HG02642 (cell line): ENCODE results near the gene GDI2.

Source experiments
- ATAC-seq: cut with Tn5 transposase; IDR thresholded peaks from one replicate; pipeline ENCODE4 v1.9.1; 2021; ENCODE audit warnings: mild to moderate bottlenecking; ENCODE audit not compliant: unreplicated experiment, poor library complexity

GDI2 gene

GRCh38 chr10:5751601-5752253 lies 61.5 kb downstream of the GDI2 start:
- ATAC-seq = no peak

GRCh38 chr10:5748394-5748803 lies 64.8 kb downstream of the GDI2 start:
- no peak for ATAC-seq

GRCh38 chr10:5746197-5746596 lies 67.0 kb downstream of the GDI2 start:
- no peak for ATAC-seq

GRCh38 chr10:5744849-5745248 lies 68.4 kb downstream of the GDI2 start:
- no peak for ATAC-seq

- no peak for ATAC-seq
Observed at GRCh38 chr10:5743736-5744135, 69.5 kb downstream of the GDI2 start.

GRCh38 chr10:5742116-5742515 lies 71.1 kb downstream of the GDI2 start:
- ATAC-seq = no peak

GRCh38 chr10:5741276-5741675 lies 72.0 kb downstream of the GDI2 start:
- no peak for ATAC-seq

GRCh38 chr10:5738427-5738826 lies 74.8 kb downstream of the GDI2 start:
- ATAC-seq = no peak

- no peak for ATAC-seq
Observed at GRCh38 chr10:5737352-5737751, 75.9 kb downstream of the GDI2 start.

GRCh38 chr10:5736591-5736990 lies 76.6 kb downstream of the GDI2 start:
- no peak for ATAC-seq

GRCh38 chr10:5735119-5735518 lies 78.1 kb downstream of the GDI2 start:
- ATAC-seq = no peak

GRCh38 chr10:5732141-5732540 lies 81.1 kb downstream of the GDI2 start:
- no peak for ATAC-seq

GRCh38 chr10:5731559-5731958 lies 81.7 kb downstream of the GDI2 start:
- ATAC-seq = no peak

- ATAC-seq = no peak
Observed at GRCh38 chr10:5730766-5731165, 82.5 kb downstream of the GDI2 start.

GRCh38 chr10:5723692-5724091 lies 89.5 kb downstream of the GDI2 start:
- ATAC-seq = no peak

- ATAC-seq = no peak
Observed at GRCh38 chr10:5720182-5720581, 93.1 kb downstream of the GDI2 start.

GRCh38 chr10:5719546-5719945 lies 93.7 kb downstream of the GDI2 start:
- no peak for ATAC-seq
